HG02973 (cell line): ENCODE data around the gene TXNDC2.
"Not testable (repeated sequence)": the region's sequence is repeated elsewhere in the genome, so short reads cannot be mapped to it uniquely, and the experiment has no call there.

ENCODE experiments used
- ATAC-seq: cut with Tn5 transposase; IDR thresholded peaks from one replicate; pipeline ENCODE4 v1.9.1; 2021; ENCODE audit warnings: moderate library complexity; ENCODE audit not compliant: unreplicated experiment

Gene TXNDC2

GRCh38 chr18:9912285-9912684, 26.5 kb downstream of the TXNDC2 start:
- not testable (repeated sequence) for ATAC-seq

GRCh38 chr18:9913151-9913525, 27.4 kb downstream of the TXNDC2 start:
- no peak for ATAC-seq

DNA sequence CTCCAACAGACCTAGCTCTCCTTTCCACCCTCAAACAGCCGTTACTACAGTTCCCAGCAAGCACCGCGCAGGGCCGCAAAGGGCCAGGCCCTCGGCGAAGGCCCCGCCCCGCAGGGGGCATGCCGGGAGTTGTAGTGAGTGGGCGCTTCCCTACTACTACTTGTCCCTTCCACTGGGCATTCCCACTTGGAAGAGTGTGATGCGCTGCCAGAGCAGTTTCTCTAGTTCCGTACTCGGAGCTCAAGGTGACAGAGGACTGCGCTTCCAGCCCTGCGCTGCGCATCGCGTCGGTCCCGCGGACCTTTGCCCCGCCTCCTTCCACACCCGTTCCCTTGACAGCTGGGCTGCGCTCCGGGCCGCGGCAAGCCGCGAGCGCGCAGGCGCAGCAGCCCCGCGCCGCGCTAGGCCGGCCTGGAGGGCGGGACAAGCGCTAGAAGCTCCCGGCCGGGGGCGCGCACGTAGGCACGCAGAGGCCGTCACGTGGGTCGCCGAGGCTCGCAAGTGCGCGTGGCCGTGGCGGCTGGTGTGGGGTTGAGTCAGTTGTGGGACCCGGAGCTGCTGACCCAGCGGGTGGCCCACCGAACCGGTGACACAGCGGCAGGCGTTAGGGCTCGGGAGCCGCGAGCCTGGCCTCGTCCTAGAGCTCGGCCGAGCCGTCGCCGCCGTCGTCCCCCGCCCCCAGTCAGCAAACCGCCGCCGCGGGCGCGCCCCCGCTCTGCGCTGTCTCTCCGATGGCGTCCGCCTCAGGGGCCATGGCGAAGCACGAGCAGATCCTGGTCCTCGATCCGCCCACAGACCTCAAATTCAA, 28.0 kb downstream of the TXNDC2 start, which contains the start of gene VAPA:
Gene VAPA (plus strand): TSS at position 491 of the 808 bp plus-strand sequence. CDS start 241 bp downstream, at position 732.
- peak; percentile 76 for ATAC-seq

DNA sequence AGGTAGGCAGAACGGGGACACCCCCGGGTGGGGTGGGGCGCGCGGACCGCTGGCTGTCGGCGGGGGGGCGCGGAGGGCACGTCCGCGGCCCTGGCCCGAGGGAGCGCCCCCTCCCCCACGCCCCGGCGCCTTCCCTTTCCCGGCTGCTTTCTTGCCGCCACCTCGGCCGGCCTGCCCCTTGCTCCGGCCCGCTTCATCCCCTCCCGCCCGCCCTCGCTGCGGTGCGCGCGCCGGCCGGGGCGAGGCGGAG, 28.5 kb downstream of the TXNDC2 start:
- ATAC-seq, result peak; percentile 10

- ATAC-seq, result peak; percentile 26
Observed at GRCh38 chr18:9914584-9915290, 29.0 kb downstream of the TXNDC2 start.

- ATAC-seq, result no peak
Observed at GRCh38 chr18:9915291-9916076, 29.7 kb downstream of the TXNDC2 start.

DNA sequence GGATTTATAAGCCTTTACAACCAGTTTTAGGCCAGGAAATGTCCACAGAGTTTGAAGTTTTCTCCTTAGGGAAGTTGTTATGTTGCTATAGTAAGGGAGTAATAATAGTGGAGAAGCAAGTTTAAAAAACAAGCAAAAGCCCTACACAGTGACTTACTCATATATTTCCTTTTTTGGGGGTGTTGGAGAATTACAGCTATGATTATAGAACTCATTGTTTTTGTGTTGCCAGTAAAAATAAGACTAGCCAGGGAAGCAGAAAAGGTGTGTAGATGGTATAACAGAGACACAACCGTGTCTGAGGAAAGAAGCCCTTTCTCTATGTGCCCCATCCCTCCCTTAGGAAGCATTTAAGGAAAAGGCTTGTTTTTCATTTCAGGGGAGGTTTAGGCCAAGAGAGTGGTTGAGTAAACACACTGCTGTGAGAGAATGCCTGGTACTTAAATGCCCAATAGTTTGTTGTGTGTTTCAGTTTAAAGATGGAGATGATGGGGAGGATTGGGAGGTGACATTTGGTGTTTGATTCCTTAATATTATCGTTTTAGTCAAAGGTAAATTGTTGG, 30.4 kb downstream of the TXNDC2 start:
- ATAC-seq, result no peak

DNA sequence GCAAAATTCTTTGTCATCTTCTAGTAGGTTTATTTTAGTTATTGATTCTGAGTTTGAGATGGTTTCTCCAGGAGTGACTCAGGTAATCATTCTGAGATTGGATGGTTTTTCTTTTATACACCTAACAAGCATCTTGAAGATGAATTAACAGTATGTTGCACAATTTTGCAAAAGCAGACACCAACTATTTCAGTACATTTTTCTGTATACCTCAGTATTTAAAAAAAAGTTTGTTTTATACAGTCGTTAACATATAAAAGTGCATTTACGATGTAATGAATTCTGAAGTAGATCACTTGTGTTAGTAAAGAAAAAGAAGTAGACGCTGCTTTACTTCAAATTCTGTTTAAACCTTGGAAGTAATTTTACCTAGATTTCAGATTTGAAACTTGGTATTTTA, 31.0 kb downstream of the TXNDC2 start:
- ATAC-seq, result no peak

GRCh38 chr18:9918016-9918680, 32.4 kb downstream of the TXNDC2 start:
- ATAC-seq, result no peak

- ATAC-seq, result no peak
Observed at GRCh38 chr18:9919564-9920232, 33.9 kb downstream of the TXNDC2 start.

- ATAC-seq, result no peak
Observed at GRCh38 chr18:9922592-9923311, 37.0 kb downstream of the TXNDC2 start.

- no peak for ATAC-seq
Observed at GRCh38 chr18:9924371-9924943, 38.7 kb downstream of the TXNDC2 start.

DNA sequence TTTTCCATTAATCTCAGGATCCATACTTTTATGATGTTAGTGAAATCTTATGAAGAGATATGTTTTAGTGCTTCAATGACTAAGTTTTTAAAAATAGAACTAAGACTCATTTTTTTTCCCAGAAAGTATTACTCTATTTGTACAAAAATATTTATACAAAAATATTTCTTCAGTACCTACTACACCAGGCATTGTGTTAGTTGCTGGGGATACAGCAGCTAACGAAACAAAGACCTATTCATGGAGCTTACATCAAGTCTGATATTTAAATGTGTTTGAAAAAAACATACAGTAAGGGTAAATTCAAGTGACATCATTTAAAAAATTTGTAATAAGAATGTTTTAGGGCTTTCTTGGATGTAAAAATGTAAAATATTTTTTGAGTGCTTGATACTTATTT, 39.6 kb downstream of the TXNDC2 start:
- no peak for ATAC-seq

DNA sequence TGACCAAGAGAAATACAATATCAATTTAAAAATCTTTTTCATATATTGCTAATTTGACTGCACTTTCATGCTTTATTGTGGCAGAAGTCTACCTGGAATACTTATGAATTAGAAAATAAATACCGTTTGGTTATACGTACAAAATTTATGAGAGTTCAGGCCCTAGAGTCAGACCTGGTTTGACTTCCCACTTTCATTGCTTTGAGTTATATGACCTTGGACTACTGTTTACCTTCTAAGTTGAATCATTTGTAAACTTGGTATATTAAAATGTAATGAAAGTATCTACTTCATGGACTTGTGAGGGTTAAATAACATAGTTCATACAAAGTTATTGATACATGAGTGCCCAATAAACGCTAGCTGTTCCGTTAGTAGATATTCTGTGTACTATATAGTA, 40.0 kb downstream of the TXNDC2 start:
- ATAC-seq, result no peak

DNA sequence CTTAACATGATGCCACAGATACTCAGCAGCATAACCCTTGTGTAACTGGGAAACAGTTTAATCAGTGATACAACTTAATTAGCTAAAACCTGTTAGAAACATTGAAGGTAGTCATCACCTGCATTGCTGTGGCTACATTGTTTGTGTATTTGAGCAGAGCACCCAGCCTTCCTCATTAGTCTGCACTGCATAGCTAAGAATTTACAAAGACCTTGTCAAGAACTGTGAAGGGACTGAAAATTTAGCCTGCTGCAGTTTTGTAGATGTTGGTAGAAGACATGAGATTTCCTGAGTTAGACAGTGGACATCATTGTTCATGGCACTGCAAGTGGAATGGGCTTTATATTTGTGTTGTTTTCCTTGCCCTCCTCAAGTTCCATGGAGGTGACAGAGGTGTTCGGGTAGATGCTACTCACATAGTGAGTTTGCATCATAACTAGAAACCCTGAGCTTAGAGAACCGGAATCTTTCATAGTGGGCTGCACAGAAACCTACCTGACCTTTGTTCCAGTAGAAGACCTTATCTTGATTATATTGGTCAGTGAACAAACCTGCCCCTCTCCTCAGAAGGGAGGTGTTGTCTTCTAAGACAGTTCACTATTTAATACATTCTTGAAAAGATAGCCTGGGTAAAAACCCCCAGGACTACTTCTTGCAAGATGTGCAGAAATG, 40.6 kb downstream of the TXNDC2 start:
- no peak for ATAC-seq

- ATAC-seq, result no peak
Observed at GRCh38 chr18:9926977-9927376, 41.2 kb downstream of the TXNDC2 start.

DNA sequence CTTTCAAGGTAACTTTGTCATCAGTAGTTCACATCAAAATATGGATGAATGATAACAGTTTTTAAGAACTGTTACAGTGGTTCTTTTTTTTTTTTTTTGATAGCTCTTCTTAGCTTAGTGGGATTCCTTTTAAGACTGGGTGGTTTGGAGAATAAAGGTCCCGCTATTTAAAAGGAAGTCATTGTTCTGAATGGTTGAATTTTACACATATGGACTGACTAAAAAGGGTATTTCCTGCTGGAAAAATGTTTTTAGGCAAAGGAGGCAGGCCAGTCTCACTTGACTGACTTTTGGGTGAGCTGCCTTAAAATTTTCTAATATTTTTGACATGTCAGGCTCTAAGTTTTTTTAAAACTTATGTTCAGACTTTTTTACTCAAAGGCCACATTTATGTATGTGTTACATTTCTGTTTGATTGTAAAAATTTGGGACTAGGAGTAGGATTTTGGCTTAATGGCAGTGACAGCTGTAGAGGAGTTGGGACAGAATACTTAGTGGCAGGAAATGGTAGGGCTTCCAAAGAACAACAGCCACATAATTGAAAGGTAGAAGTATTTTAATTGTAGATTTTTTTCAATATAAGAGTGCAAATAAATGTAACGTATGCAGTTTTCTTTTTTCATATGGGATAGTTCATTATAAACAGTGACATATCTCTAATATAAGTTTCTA, 41.8 kb downstream of the TXNDC2 start:
- no peak for ATAC-seq

DNA sequence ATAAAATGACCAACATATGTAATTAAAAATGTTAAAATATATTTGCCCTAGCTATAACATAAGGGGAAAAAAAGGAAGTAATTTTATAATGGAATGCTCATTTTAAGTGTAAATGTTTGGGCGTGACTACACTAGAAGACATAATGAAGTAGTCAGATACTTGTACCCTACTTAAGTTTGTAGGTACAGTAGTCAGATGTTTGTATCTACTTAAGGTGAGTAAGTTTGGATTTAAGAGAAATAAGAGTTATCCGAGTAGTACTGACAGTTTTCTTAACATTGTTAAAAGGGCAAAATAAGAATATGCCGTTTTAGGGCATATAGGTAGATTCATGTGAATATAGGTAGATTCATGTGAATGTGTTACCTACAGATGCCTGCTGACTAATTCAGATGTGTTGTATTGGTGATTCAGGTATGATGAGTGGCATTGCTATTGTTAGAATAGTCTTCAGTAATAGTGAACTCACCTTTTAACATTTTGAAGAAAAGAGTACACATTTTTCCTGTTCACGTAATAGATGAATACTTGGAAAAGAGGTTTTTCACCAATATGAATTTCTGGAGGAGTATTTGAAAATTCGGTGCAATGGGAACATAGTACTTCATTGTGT, 43.0 kb downstream of the TXNDC2 start:
- ATAC-seq, result no peak
